ENCODE measurements around the gene NSG1. TPM values are rescaled to one million over a fixed set of nuclear protein-coding genes. Genes with fewer than 3 reads are reported as not detected.

NSG1 gene
- total RNA-seq, 5 donors from 2014 or later (not counting 1 experiment from before 2014, with no cell fraction given) = 14.2 to 42.8 (median 19.2) TPM

DNA sequence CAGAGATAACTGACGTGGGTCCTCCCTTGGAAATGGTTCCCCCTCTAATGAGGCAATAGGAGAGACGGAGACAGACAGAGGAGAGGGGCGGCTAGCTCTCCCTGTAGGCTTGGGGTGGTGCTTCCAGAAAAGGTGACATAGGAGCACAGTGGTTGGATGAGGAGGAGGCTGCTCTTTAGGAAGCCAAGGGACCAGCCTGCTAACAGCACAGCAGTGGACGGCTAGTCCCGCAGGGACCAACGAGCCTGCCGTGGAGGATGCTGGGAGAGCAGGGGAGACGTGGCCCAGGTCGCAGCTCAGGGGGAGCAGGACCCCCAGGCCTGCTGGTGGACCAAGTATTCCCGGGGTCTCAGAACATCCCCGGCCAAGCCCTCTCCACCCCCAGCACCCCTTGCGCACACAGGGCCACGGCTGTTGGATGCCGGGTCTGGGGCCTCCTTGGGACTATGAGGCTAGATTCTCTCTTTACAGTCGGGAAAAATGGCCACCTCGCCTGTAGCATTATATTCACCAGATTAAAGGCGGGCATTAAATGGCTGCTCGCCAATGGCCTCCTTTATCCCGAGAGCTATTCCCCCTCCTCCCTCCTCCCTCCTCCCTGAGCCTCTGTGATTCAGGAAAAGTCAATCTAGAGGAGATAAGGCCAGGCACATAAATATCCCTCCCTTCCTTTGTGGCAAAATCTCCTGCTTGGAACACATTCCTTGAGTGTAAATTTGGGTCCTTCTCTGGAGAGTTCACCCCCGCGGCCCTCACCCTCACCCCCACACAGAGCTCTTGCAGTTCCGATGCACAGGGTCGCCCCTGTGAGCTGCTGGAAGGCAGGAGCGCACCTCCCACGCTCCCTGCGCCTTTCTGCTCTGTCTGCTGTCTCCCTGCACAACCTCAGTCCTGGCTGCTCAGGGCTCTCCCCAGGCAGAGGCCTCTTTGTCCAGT lies 30.5 kb upstream of the NSG1 start:
- H3K4me3 Mint-ChIP-seq = no peak overlapping the region
- POLR2A ChIA-PET = interaction anchor here in 1 of 2 donors (0.5 kb wide), 1 partner anchor 1166 kb away, joined by 3 read pairs; no protein-coding TSS in a partner anchor
- no peak for ATAC-seq (replicated peaks in 1 of 4)

DNA sequence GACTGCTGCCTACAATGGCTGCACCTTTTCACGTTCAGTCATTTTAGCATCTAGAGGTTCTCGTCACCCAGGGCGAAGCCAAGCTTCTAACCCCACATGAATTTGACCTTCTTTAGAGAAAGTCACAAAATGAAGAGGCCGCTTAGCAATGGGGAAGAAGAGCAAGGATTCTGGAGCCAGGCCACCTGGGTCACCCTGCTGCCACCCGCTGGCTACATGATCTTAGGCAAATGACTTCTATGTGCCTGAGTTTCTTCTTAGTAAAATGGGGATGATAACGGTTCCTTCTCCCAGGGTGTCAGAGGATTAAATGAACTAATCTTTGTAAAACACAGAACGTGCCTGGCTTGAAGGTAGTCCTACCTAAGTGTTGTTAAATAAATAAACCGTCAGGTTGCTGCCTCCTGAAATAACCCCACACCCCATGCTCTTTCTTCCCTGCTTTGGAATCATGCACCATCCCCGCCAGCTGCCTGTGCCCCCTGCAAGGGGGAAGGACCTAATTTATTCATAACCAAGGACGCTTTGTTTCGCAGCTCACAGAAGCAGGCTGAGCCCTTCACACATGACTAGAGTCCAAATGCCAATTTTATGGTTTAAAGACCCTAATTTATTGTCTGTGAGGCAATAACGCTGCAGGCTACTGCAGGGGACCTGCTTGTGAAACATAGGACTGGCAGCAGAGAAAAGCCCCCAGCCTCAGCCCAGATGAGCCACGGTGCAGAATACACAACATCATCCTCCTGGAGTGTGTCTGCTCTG lies 28.6 kb upstream of the NSG1 start:
- H3K4me3 Mint-ChIP-seq = no peak overlapping the region
- H3K36me3 Mint-ChIP-seq = no peaks in the 10 kb centered on the region
- H3K36me3 ChIP-seq (ENCODE audit: control insufficient read depth in 2 of 2, extremely low read depth in 1 of 2, insufficient read depth in 1 of 2, low read length in 1 of 2) = no peaks in the 10 kb centered on the region
- DNase-seq (no peak), ATAC-seq (replicated peaks in 1 of 4) (no peak)
- H3K27me3 ChIP-seq (replicated peaks in 1 of 2; ENCODE audit: control insufficient read depth in 2 of 2, extremely low read depth in 1 of 2, insufficient read depth in 2 of 2, low read length in 1 of 2) = peaks cover 0 to 20% of the 10 kb centered on the region in 2 experiments
- 89% methylated on average over 5 of the region's 13 CpGs for WGBS (ENCODE audit: insufficient coverage)
- H3K4me3 ChIP-seq (ENCODE audit: control insufficient read depth in 1 of 2, extremely low read depth in 1 of 2, low read length in 1 of 2) = no peak overlapping the region
- ChIA-PET POLR2A (no interaction called here), CTCF (no interaction called here)
- no peak overlapping the region for H3K27ac ChIP-seq (ENCODE audit: low read length)
- H3K27ac Mint-ChIP-seq = no peak overlapping the region
- H3K9me3 Mint-ChIP-seq = no peaks in the 10 kb centered on the region
- H3K9me3 ChIP-seq = no peaks in the 10 kb centered on the region
- no peaks in the 10 kb centered on the region for H3K4me1 ChIP-seq (ENCODE audit: control insufficient read depth in 1 of 2, extremely low read depth in 1 of 2, insufficient read depth in 2 of 2, low read length in 2 of 2)
- peaks cover 12 to 16% of the 10 kb centered on the region in 2 donors for H3K27me3 Mint-ChIP-seq
- peaks cover 0 to 6% (median 4%) of the 10 kb centered on the region in 3 donors for H3K4me1 Mint-ChIP-seq

More for the DNA sequence above, 30.5 kb upstream of the NSG1 start:
- no peaks in the 10 kb centered on the region for H3K36me3 Mint-ChIP-seq
- Histone ChIP-seq H3K27me3 (replicated peaks in 1 of 2; ENCODE audit: control insufficient read depth in 2 of 2, extremely low read depth in 1 of 2, insufficient read depth in 2 of 2, low read length in 1 of 2) (peaks cover 0 to 20% of the 10 kb centered on the region in 2 experiments), H3K36me3 (ENCODE audit: control insufficient read depth in 2 of 2, extremely low read depth in 1 of 2, insufficient read depth in 1 of 2, low read length in 1 of 2) (no peaks in the 10 kb centered on the region), H3K4me3 (ENCODE audit: control insufficient read depth in 1 of 2, extremely low read depth in 1 of 2, low read length in 1 of 2) (no peak overlapping the region), H3K9me3 (no peaks in the 10 kb centered on the region), H3K4me1 (ENCODE audit: control insufficient read depth in 1 of 2, extremely low read depth in 1 of 2, insufficient read depth in 2 of 2, low read length in 2 of 2) (no peaks in the 10 kb centered on the region), H3K27ac (ENCODE audit: low read length) (no peak overlapping the region)
- H3K27ac Mint-ChIP-seq = no peak overlapping the region
- peaks cover 4 to 11% of the 10 kb centered on the region in 2 donors for H3K27me3 Mint-ChIP-seq
- WGBS (ENCODE audit: insufficient coverage) = 78% methylated on average over 13 of the region's 26 CpGs
- CTCF ChIA-PET = interaction anchor here in 1 of 2 donors (0.5 kb wide), 1 partner anchor 104 kb away, joined by 3 read pairs; no protein-coding TSS in a partner anchor
- H3K9me3 Mint-ChIP-seq = no peaks in the 10 kb centered on the region
- peaks cover 0 to 2% (median 0%) of the 10 kb centered on the region in 3 donors for H3K4me1 Mint-ChIP-seq
- no peak for DNase-seq

DNA sequence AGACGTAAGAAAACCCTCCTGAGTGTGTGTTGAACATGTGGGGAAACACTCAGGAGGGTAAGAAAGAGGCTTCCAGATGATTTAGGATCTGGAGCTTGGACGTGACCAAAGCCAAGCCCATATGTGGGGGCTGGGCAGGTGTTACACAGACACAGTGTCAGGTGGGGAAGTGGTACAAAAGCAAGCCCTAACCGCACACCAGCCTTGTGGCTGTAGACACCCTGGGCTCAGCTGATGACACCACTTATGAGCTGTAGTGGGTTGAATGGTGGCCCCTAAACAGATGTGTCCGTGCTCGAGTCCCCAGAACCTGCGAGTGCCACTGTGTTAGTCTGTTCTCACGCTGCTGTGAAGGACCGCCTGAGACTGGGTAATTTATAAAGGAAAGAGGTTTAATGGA lies 25.0 kb upstream of the NSG1 start:
- no peak overlapping the region for H3K4me3 Mint-ChIP-seq
- no peaks in the 10 kb centered on the region for H3K36me3 Mint-ChIP-seq
- H3K27ac Mint-ChIP-seq = no peak overlapping the region
- ChIA-PET CTCF (no interaction called here), POLR2A (no interaction called here)
- Histone ChIP-seq H3K36me3 (ENCODE audit: control insufficient read depth in 2 of 2, extremely low read depth in 1 of 2, insufficient read depth in 1 of 2, low read length in 1 of 2) (no peaks in the 10 kb centered on the region), H3K4me1 (ENCODE audit: control insufficient read depth in 1 of 2, extremely low read depth in 1 of 2, insufficient read depth in 2 of 2, low read length in 2 of 2) (no peaks in the 10 kb centered on the region), H3K9me3 (no peaks in the 10 kb centered on the region), H3K27me3 (replicated peaks in 1 of 2; ENCODE audit: control insufficient read depth in 2 of 2, extremely low read depth in 1 of 2, insufficient read depth in 2 of 2, low read length in 1 of 2) (peaks cover 0 to 21% of the 10 kb centered on the region in 2 experiments), H3K4me3 (ENCODE audit: control insufficient read depth in 1 of 2, extremely low read depth in 1 of 2, low read length in 1 of 2) (no peak overlapping the region), H3K27ac (ENCODE audit: low read length) (no peak overlapping the region)
- WGBS (ENCODE audit: insufficient coverage) = 67% methylated on average over 7 of the region's 8 CpGs
- ATAC-seq (replicated peaks in 1 of 4) = no peak
- peaks cover 0 to 9% (median 7%) of the 10 kb centered on the region in 3 donors for H3K9me3 Mint-ChIP-seq
- H3K4me1 Mint-ChIP-seq = peaks cover 0 to 6% (median 3%) of the 10 kb centered on the region in 3 donors
- no peak for DNase-seq
- peaks cover 13 to 22% of the 10 kb centered on the region in 2 donors for H3K27me3 Mint-ChIP-seq

DNA sequence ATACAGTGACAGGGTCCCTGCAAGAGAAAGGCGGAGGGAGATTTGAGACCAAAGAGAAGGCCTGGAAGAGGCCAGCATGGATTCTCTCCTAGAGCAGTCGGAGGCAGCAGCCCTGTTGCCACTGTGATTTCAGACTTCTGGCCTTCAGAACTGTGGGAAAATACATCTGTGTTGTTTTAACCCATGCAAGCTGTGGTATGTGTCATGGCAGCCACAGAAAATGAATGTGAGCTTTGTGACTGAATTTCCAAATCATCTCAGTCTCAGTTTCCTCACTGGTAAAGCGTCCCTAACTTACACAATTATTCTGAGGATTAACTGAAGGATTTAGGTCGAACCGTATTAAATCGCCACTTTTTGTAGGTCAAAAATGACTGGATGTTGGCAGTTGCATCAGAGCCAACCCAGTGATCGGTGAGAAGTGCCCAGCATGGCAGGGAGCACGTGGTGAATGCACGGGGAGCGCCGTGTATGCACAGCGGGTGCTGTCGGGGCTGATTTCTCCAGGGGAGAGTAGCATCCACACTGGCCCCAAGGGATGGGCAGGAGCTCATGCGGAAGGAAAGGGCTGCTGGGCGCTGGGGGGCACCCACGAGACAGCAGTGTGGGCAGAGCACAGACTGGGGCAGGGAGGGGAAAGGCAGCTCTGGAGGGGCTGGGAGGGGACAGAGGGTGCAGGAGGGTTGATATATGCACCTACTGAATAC lies 23.8 kb upstream of the NSG1 start:
- H3K27ac Mint-ChIP-seq = no peak overlapping the region
- DNase-seq = no peak
- H3K9me3 Mint-ChIP-seq = peaks cover 0 to 11% (median 7%) of the 10 kb centered on the region in 3 donors
- ChIA-PET POLR2A (no interaction called here), CTCF (interaction anchor here in 1 of 2 donors (0.6 kb wide), 1 partner anchor 920 kb away, joined by 3 read pairs; no protein-coding TSS in a partner anchor)
- H3K4me3 Mint-ChIP-seq = no peak overlapping the region
- H3K4me1 ChIP-seq (ENCODE audit: control insufficient read depth in 1 of 2, extremely low read depth in 1 of 2, insufficient read depth in 2 of 2, low read length in 2 of 2) = no peaks in the 10 kb centered on the region
- H3K36me3 ChIP-seq (ENCODE audit: control insufficient read depth in 2 of 2, extremely low read depth in 1 of 2, insufficient read depth in 1 of 2, low read length in 1 of 2) = no peaks in the 10 kb centered on the region
- ATAC-seq (replicated peaks in 1 of 4) = no peak
- 91% methylated on average over 14 of the region's 16 CpGs for WGBS (ENCODE audit: insufficient coverage)
- H3K4me3 ChIP-seq (ENCODE audit: control insufficient read depth in 1 of 2, extremely low read depth in 1 of 2, low read length in 1 of 2) = no peak overlapping the region
- H3K27me3 Mint-ChIP-seq = peaks cover 13 to 22% of the 10 kb centered on the region in 2 donors
- H3K4me1 Mint-ChIP-seq = peaks cover 0 to 6% (median 3%) of the 10 kb centered on the region in 3 donors
- H3K27me3 ChIP-seq (replicated peaks in 1 of 2; ENCODE audit: control insufficient read depth in 2 of 2, extremely low read depth in 1 of 2, insufficient read depth in 2 of 2, low read length in 1 of 2) = peaks cover 0 to 19% of the 10 kb centered on the region in 2 experiments
- H3K36me3 Mint-ChIP-seq = no peaks in the 10 kb centered on the region
- H3K9me3 ChIP-seq = no peaks in the 10 kb centered on the region
- H3K27ac ChIP-seq (ENCODE audit: low read length) = no peak overlapping the region

DNA sequence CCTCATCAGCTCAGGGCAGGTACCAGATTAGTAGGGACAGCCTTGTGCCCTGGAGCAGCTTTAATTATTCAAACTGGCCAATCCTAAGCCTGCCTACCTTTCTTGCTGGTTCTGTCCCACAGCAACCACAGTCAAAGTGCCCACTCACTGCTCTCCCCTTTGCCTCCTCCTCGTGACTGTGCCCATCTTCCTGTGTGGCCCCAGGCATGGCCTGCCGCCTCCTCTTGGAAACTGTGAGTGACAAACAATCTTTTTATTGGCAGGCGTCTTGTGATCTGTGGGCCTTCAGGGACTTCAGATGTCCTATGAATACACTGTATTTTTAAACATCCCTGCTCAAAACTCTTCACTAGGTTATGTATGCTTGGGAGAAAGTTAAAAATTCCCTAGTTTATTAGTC lies 22.8 kb upstream of the NSG1 start:
- H3K9me3 ChIP-seq = no peaks in the 10 kb centered on the region
- H3K9me3 Mint-ChIP-seq = peaks cover 0 to 11% (median 7%) of the 10 kb centered on the region in 3 donors
- no peaks in the 10 kb centered on the region for H3K36me3 ChIP-seq (ENCODE audit: control insufficient read depth in 2 of 2, extremely low read depth in 1 of 2, insufficient read depth in 1 of 2, low read length in 1 of 2)
- H3K4me3 Mint-ChIP-seq = no peak overlapping the region
- 86% methylated on average over 2 of the region's 3 CpGs for WGBS (ENCODE audit: insufficient coverage)
- ChIA-PET CTCF (no interaction called here), POLR2A (no interaction called here)
- no peak overlapping the region for H3K27ac Mint-ChIP-seq
- DNase-seq (no peak), ATAC-seq (replicated peaks in 1 of 4) (no peak)
- H3K27me3 ChIP-seq (replicated peaks in 1 of 2; ENCODE audit: control insufficient read depth in 2 of 2, extremely low read depth in 1 of 2, insufficient read depth in 2 of 2, low read length in 1 of 2) = peaks cover 0 to 15% of the 10 kb centered on the region in 2 experiments
- H3K4me3 ChIP-seq (ENCODE audit: control insufficient read depth in 1 of 2, extremely low read depth in 1 of 2, low read length in 1 of 2) = no peak overlapping the region
- no peaks in the 10 kb centered on the region for H3K4me1 ChIP-seq (ENCODE audit: control insufficient read depth in 1 of 2, extremely low read depth in 1 of 2, insufficient read depth in 2 of 2, low read length in 2 of 2)
- H3K4me1 Mint-ChIP-seq = peaks cover 0 to 6% (median 3%) of the 10 kb centered on the region in 3 donors
- H3K27ac ChIP-seq (ENCODE audit: low read length) = no peak overlapping the region
- peaks cover 10 to 17% of the 10 kb centered on the region in 2 donors for H3K27me3 Mint-ChIP-seq
- H3K36me3 Mint-ChIP-seq = no peaks in the 10 kb centered on the region
